ENCODE results near the gene CEACAM21.
"Not testable (repeated sequence)": the region's sequence is repeated elsewhere in the genome, so short reads cannot be mapped to it uniquely, and the experiment has no call there.

CEACAM21 gene

DNA sequence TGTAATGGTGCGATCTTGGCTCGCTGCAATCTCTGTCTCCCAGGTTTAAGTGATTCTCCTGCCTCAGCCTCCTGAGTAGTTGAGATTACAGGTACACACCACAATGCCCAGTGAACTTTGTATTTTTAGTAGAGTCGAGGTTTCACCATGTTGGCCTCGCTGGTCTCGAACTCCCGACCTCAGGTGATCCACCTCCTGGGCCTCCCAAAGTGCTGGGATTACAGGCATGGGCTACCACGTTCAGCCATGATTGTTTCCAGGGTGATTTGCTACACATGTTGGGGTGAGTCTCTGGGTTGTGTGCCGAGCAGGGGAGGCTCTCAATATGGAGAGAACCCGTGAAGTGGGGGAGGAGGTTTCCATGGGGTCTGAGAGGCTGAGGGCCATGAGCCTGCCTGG, 24.8 kb upstream of the CEACAM21 start:
- no peak for DNase-seq

DNA sequence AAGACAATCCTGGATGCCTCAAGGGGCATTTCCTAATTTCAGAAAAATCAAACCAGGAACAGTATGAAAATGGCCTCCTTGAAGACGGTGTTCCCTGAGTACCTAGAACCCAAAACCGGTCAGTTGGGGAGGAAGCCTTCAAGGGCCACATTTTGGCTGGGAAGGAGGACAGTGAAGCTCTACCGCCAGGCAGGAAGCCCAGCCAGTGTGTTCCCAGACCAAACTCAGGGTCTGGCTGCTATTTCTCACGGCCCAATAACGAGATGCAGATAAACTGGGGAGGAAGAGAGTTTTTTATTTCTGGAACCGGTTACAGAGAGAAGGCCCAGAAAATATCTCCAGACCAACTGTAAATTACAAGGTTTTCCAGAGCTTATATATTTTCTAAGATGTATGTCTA, 24.3 kb upstream of the CEACAM21 start:
- no peak for DNase-seq

DNA sequence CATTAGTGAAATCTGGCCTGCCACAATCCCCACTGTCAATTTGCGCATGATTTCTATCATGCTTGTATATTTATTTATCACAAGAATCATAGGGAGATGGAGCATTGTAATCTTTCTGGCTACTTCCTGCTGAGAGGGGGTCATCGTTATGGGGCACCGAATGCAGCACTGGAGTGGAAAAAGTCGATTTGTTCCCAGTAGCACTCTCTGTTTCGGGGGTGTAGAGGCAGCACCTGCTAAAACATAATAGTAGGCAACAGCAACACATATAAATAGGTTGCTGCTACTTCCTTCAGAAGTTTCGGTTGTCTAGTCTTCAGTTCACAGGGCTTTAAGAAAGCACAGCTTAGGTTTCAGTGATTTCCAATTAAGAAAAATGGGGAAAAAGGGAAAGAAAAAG, 23.4 kb upstream of the CEACAM21 start:
- DNase-seq, result no peak

DNA sequence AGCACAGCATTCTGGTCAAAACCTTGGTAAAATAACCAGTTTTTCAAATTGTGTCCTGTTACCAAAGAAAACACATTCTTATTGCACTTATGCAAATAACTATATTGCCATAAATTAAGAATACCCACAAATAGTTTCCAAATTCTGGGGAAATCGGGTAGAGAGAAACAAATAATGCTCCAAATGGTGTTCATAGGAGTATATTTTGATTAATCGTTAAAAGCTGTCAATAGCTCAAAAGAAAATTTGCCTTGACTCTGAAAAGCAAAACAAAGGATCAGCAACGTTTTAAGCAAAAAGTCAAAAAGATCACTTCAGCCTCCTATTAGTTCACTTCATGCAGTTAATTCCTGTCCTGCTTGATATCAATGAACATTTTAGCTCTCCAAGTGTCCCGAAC, 22.2 kb upstream of the CEACAM21 start:
- no peak for DNase-seq

DNA sequence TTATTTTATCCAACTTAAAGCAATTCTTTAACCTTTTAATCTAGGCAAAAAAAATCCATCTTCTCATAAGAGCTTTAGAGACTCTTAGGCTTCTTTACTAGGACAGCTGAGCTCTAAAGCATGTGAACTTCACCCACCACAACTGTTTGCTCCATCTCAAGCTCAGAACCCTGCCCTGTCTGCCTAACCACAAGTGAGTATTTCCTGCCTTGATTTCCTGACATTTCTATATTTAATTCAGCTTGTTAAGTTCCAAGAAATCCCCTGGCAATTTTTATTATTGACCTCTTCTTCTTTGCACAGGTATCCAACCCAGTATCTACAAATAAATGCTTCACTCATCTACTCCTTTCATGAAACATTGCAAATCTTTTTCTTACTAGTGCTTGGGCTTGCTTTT, 21.1 kb upstream of the CEACAM21 start:
- DNase-seq, result peak; percentile 74

DNA sequence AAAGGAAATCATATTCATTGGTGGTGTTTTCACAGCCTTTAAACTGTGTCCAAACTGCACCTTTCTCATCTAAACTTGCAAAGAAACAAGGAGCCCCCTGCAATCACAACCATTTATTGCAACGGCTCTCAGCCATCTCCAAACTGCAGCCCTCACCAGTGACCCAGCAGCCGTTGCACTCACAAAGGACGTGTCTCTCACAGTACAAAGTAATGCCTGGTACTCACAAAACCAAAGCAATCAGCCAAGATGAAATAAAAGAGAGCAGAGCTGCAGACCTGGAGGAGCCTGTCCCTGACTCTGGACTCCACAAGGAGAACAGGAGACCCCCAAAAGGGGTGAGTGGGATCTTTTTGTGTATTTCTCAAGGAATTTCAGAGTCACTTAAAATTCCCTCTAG, 20.2 kb upstream of the CEACAM21 start:
- no peak for DNase-seq

DNA sequence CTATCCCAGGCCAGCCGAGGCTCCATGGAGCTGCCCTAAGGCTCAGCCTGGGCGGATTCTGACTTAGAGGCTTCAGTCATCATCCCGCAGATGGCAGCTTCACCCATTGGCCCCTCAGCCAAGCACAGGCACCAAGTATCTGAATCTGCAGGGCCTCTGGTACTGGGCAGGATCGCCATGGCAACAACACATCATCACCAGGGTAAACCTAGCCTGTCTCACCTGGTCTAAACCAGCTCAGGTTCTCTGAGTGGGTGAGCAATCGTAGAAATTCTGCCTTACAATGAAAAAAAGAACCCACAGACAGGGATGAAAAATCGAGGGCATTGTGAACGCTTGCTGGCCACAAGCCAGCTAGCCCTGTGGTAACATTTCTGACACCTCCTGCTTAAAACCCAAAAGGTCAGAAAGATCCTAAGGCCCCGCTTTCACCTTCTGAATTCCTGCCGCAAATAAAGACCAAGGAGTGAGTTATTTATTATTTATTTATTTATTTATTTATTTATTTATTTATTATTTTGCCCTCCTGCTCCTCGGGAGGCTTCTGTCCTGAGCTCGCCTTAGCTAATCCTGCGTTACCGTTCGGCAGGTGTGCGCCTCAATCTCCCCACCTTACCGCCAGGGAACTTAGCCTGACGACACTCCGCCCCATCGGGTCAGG, 12.0 kb upstream of the CEACAM21 start:
- DNase-seq, result peak; percentile 70

DNA sequence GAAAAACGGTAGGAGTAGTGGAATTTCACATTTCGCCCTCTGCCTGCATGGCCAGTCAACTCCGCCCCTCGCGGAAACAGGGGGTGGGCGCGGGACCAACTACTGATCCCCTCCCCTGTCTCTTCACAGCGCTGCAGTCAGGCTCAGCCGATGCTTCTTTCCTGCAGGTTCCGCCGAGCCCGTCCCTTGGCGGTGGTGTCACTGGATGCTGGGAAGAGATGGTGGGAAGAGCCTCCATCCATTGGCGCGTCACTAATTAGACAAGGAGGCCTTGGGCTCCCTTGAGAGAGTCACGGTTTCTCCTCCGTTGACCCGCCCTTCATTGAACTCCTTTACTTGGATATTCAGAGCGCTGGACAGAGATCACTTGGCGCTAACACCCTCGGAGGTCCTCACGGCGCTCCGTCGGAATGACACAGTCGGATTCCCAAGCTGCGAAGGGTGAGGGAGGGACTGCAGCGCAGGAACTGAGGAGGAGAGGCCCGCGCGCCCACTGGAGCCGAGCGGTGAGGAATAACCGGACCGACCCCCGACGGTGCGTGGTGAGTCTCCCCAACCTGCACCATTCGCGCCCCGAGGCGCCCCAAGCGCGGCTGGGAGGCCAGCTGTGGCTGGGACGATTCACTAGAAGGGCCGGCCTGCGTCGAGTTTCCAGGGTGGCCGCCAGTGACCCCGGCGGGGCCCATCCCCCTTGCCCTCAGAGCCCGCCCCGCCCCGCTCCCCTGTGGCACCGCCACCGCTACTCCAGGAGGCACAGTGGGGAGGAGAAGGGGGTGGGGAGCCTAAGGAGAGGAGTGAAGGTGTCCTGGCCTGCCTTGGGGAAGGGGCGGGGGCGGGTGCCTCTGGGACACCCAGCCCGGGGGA, 11.2 kb upstream of the CEACAM21 start:
- DNase-seq, result no peak

DNA sequence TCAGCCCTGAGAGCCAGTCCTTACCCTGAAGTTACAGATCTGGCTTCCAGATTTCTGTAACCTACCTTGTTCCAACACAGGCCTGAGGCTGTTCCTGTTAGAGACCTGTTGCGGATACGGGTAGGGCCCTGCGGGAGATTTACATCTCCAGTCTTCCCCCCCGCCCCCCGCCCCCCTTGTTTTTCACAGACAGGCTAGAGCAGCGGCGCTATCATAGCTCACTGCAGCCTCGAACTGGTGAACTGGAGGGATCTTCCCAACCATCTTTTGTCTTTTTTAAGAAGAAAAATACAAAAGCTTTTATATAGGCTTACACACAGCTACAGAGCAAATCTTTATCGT, 10.6 kb upstream of the CEACAM21 start:
- DNase-seq, result no peak

DNA sequence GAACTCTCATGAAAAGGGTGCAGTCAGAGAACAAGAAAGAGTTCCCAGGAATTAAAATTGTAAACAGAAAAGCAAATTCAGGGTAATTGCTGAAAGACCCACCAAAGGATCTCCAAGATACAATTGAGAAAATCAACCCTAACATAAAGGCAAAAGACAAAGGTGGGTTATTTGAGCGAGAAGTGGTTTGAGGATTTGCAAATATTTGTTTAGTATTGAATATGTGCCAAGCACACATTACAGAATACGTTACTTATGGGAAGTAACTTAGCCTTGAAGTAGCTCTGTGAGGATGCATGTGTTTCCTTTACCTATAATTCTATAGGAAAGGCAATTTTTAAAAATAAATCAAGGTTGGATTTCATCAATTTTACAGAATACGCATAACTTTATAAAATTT, 10.0 kb upstream of the CEACAM21 start:
- DNase-seq, result no peak

DNA sequence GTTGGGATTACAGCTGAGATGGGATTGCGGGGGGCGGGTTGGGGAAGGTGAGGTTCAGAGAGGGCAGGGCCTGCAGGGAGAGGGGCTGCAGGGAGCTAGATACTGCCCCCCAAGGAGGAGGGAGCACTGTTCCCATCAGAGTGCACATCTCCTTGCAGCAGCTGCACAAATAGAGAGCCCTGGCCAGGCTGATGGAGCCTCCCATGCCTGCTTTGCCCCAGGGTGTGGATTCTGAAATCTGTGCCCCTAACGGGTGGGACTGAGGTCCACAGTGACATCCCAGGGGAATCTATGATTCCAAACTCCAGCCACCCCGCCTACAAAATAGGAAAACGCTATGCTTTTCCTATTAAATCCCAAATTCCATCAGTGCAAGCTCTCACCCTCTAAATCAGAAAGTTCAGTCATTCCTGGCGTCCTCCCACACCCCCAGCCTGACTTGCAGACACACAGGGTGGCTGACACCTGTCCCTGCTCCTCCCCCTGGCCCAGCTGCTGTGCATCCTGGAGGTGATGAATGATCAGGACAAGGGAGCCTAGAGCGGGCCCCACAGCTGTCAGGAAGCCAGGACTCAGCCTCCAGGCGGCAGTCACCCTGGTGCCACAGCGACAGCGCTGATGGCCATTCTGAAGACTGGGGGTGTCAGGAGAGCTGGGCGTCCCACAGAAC, 6.3 kb upstream of the CEACAM21 start:
- no peak for DNase-seq

DNA sequence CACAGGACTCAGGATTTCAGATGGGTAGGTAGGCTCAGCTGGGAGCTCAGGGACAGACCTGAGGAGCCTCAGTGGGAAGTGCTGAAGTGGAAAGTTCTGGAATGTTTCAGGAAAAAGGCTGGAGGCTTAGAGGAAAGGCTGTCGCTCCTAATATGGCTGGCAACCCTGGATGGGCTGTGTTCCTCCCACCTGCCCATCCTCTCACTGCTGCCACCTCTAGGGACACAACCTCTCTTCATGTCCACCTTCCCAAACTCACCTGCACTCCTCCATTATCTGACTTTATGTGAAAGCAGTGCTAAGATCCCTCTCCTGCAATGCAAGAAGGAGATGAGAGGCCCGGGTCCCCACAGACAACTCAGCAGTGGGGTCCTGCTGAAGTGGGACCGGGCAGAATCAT, 5.8 kb upstream of the CEACAM21 start:
- DNase-seq, result no peak

DNA sequence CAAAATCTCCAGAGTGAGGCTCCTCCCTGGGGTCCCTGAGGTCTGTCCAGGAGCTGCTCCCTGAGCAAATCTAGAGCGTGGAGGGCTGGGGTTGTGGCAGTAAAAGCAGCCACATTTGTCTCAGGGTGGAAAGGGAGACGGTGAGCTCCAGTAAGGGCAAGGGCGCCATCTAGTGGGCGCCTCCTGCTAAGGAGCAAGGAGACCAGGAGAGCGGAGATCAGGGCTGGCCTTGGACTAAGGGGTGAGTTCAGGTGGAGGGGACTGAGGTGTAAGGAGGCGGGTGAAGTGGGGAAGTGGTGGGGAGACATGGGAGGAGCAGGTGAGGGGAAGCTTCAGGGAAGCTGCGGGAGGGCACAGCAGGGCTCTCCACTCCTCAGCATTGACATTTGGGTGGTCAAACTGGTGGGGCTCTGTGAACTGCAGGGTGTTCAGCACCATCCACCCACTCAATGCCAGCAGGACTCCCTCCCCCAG, 5.3 kb upstream of the CEACAM21 start:
- DNase-seq, result peak; percentile 88

DNA sequence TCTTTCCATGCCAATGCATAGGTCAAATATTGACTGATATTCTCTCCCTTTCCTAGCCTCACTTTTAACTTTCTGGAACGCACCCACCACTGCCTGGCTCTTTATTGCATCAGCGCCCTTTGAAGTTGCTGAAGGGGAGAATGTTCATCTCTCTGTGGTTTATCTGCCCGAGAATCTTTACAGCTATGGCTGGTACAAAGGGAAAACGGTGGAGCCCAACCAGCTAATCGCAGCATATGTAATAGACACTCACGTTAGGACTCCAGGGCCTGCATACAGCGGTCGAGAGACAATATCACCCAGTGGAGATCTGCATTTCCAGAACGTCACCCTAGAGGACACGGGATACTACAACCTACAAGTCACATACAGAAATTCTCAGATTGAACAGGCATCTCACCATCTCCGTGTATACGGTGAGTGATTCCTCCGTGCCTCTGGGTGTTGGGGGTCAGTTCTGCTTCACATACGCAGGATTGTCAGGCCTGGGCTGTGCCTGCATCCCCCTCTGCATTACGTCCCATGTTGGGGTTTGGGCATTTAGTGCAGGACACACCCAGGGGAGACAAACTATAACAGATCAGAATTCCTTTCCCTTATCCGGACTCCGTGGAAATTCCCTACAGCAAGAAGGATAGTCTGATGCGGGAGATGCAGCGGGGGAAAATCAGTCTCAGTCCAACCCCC, 1.3 kb downstream of the CEACAM21 start:
- no peak for DNase-seq

DNA sequence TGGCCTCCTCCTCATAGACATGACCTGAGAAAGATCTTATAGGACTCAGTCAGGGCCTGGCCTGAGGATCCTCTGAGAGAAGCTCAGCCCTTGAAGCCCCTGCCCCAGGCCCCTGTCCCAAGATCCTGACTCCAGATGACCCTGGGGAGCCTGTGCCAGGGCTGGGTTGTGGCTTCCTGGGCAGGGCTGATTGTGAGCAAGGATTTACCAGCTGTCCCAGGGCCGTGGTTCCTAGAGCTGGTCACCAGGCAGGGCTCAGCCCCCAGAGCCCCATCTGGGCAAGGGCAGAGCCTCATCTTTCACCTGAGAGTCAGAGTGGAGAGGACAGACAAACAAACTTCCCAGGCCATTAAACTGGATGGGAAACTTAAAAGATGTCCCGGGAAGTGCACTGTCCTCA, 1.9 kb downstream of the CEACAM21 start:
- no peak for DNase-seq

DNA sequence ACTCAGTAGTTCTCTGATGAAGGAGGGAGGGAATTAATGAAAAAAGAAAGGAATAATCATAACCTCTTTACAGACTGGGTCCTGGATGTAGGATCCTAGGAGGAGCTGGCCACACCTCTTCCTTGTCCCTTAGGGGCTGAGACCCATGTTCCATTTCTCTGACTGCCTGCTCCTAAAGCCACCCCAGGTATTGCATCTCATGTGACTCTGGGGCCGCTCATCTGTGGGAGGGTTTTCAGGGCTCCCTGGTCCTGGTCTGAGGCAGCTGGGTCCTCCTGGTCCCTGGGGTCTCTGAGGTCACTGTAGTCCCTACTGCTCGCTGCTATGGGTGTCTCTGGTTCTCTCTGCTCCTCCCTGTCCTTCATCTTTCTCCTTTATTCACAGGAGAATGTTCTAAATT, 2.9 kb downstream of the CEACAM21 start:
- no peak for DNase-seq

DNA sequence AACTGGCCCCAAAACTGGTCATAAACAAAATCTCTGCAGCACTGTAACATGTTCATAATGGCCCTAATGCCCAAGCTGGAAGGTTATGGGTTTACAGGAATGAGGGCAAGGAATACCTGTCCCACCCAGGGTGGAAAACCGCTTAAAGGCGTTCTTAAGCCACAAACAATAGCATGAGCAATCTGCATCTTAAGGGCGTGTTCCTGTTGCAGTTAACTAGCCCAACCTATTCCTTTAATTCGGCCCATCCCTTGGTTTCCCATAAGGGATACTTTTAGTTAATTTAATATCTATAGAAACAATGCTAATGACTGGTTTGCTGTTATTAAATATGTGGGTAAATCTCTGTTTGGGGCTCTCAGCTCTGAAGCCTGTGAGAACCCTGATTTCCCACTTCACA, 5.1 kb downstream of the CEACAM21 start:
- not testable (repeated sequence) for DNase-seq

DNA sequence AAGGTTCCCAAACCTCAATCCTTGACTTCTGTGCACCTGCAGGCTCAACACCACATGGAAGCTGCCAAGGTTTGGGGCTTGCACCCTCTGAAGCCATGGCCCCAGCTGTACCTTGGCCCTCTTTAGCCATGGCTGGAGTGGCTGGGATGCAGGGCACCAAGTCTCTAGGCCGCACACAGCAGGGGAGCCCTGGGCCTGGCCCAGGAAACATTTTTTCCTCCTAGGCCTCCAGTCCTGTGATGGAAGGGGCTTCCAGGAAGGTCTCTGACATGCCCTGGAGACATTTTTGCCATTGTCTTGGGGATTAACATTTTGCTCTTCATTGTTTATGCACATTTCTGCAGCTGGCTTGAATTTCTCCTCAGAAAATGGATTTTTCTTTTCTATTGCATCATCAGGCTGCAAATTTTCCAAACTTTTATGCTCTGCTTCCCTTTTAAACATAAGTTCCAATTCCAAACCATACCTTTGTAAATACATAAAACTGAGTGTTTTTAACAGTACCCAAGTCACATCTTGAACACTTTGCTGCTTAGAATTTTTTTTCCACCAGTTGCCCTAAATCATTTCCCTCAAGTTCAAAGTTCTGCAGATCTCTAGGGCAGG, 6.7 kb downstream of the CEACAM21 start:
- DNase-seq, result not testable (repeated sequence)

DNA sequence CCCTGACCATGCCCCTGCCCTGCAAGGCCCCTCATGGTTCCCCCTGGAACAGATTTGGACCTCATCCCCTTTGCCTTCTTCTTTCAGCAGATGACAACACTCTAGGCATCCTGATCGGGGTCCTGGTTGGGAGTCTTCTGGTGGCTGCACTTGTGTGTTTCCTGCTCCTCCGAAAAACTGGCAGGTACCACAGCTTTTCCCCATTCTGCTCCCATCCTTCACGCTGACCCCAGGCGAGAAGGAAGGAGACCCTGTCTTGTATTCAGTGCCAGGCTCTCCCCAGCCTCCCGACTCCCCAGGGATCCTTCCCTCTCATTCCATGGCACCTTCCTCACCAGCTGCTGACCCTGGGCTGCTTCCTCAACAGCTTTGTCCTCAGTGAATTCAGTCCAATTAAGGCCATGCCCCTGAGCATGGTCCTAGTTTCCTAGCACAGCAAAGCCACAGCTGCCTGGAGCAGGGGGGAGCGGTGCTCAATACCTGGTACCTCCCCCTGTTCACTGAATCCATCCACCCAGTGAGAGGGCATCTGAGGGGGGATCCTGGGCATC, 8.4 kb downstream of the CEACAM21 start:
- no peak for DNase-seq

DNA sequence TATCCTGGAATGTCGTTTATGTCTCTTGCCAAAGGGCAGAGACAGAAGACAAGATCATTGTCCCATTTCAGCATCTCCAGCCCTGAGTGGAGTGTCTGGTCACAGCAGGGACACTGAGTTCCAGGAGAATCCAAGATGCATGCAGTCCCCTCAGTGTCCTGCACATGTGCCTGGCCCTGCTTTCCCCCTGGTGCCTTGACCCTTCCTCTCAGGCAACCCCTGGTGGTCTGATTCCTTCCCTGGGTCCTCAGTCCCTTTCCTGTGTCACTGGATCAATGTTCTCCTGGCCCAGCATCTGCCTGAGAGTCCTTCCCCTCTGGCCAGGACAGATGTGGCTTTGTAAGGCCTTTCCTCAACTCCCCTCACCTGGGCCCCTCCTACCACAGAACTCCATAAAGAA, 9.0 kb downstream of the CEACAM21 start:
- no peak for DNase-seq

DNA sequence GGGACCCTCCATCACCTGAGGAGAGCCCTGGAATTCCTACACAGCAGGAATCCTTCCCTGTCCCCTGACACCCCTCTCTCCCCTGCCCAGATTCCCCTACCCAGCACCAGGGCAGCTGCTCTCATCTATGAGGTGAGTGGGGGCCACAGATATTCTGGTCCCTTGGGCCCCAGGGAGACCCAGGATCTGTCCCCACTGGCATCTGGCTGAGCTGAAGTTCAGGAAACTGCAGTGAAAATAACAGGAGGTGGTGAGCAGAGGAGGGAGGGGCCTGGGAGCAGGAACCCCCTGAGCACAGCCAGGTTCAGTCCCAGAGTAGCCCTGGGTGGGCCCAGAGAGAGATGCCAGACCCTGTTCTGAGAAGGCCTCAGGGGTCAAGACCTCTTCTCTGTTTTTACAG, 10.1 kb downstream of the CEACAM21 start:
- DNase-seq, result no peak

DNA sequence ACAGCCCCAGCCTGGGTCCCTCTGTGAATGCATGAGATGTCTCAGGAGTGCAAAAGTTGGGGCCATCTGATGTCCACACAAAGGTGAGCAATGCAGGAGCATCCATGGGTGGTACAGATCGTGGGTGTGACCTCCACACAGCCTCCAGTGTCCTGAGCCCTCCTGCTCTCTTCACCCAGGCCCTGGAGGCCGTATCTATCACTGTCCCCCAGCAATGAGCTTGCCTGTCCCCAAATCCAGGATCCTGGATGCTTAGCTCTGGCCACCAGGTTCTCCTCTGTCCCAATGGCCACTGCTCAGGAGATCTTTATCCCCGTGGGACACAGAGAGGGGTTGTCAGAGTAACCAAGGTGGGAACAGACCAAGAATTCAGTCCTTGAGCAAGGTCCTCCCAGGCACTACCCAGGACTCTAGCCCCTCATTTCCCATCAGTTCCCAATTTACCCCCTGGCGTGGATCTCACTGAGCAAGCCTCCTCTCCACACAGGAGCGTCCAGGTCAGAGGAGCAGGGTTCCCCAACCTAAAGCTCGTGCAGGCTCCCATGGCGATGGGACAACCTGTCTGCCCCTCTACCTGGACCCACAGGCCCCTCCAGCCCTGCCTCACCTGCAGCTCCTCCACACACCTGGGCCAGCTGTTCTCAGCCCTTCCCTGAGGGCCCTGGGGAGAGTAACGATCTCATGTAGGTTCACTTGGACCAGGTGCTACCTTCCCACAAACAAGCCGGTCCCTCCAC, 11.3 kb downstream of the CEACAM21 start:
- DNase-seq, result no peak
